HepG2 (cell line): ENCODE results near the gene HSD11B2.

Experiments
- CREB3 ChIP-seq: sonication (generic); formaldehyde crosslinking; IDR thresholded peaks from 2 replicates; pipeline ENCODE4 v1.5.0; 2020; ENCODE audit warnings: missing genetic modification reagents
- CTCF ChIP-seq: sonication (generic); formaldehyde crosslinking; IDR thresholded peaks from 2 replicates; pipeline ENCODE4 v1.5.0; 2020; ENCODE audit warnings: mild to moderate bottlenecking, missing genetic modification reagents, moderate library complexity
- EHMT2 ChIP-seq: fragments of 200-600 bp; sonication (generic); IDR thresholded peaks from 2 replicates; pipeline ENCODE4 v1.7.0; 2017; ENCODE audit warnings: antibody characterized with exemption, low read depth, low read length, borderline replicate concordance
- GTF2F1 ChIP-seq: fragments of 150-350 bp; IDR thresholded peaks from 2 replicates; pipeline ENCODE4 v1.6.1; 2014; ENCODE audit warnings: low read length
- HES4 ChIP-seq: sonication (generic); formaldehyde crosslinking; IDR thresholded peaks from 2 replicates; pipeline ENCODE4 v1.9.0; 2021; ENCODE audit warnings: mild to moderate bottlenecking, missing genetic modification reagents, borderline replicate concordance
- XRCC5 ChIP-seq: fragments of 200-400 bp; formaldehyde crosslinking; optimal IDR thresholded peaks from 2 replicates; pipeline ENCODE3; 2017; ENCODE audit warnings: mild to moderate bottlenecking, low read length
- ZNF484 ChIP-seq: sonication (generic); formaldehyde crosslinking; IDR thresholded peaks from 2 replicates; pipeline ENCODE4 v1.5.1; 2020; ENCODE audit warnings: mild to moderate bottlenecking, low read depth, missing genetic modification reagents, borderline replicate concordance
- TF ChIP-seq, protein P1 (sequence below): sonication (generic); formaldehyde crosslinking; IDR thresholded peaks from 2 replicates; pipeline ENCODE4 v1.5.0; 2020; ENCODE audit warnings: mild to moderate bottlenecking, missing genetic modification reagents

DNA sequence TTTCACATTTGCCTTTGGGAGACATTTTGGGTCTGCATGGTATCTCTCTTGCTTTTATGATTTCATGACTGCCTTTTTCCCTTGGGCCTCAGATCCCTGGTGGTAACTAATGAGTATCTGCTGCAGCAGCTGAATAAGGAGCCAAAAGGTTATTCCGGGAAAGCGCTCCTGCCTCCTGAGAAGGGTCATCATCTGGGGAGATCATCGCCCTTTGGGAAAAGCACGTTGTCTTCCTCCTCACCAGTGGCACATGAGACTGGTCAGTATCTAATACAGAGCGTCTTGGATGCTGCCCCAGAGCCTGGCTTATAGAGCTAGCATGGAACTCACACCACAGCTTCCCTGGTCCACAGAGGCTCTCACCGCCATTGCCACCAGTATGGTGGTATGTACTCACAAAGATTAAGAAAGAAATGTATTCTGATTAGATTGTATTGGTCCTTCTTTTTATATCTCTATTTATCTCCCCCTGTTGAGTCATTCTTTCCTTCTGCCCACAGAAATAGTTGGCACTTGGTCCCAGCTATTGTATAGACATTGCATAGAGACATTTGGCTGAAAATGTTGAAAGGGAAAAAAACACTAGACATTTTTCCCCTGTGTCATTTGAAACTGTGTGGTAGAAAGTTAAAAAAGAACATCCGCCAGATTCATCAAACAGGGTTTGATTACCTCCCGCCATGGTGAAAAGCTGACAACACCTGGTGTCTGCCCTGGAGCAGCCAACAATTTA lies 46.0 kb upstream of the HSD11B2 start:
- no peak for TF ChIP-seq HES4 (CRISPR knock-in tag)
- no peak for TF ChIP-seq GTF2F1
- no peak for TF ChIP-seq XRCC5
- TF ChIP-seq CREB3 (CRISPR knock-in tag): no peak
- TF ChIP-seq CTCF (CRISPR knock-in tag): no peak
- TF ChIP-seq ZNF484 (CRISPR knock-in tag): no peak
- TF ChIP-seq, protein P1, sequence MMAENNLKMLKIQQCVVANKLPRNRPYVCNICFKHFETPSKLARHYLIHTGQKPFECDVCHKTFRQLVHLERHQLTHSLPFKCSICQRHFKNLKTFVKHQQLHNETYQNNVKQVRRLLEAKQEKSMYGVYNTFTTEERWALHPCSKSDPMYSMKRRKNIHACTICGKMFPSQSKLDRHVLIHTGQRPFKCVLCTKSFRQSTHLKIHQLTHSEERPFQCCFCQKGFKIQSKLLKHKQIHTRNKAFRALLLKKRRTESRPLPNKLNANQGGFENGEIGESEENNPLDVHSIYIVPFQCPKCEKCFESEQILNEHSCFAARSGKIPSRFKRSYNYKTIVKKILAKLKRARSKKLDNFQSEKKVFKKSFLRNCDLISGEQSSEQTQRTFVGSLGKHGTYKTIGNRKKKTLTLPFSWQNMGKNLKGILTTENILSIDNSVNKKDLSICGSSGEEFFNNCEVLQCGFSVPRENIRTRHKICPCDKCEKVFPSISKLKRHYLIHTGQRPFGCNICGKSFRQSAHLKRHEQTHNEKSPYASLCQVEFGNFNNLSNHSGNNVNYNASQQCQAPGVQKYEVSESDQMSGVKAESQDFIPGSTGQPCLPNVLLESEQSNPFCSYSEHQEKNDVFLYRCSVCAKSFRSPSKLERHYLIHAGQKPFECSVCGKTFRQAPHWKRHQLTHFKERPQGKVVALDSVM (CRISPR knock-in tag): no peak
- TF ChIP-seq EHMT2: no peak
